Left hindlimb (tissue), 1 donor: ENCODE data around the gene HBD.
"Not testable (repeated sequence)": the region's sequence is repeated elsewhere in the genome, so short reads cannot be mapped to it uniquely, and the experiment has no call there.

Source experiments
- DNase-seq: peaks from one replicate; pipeline ENCODE4 v3.0.0-alpha.2; 2018

HBD gene

GRCh38 chr11:5252919-5253265 lies 18.6 kb upstream of the HBD start:
- no peak for DNase-seq

- no peak for DNase-seq
Observed at GRCh38 chr11:5252192-5252918, 18.1 kb upstream of the HBD start.

GRCh38 chr11:5251746-5252145 lies 17.5 kb upstream of the HBD start:
- DNase-seq, result no peak

GRCh38 chr11:5250543-5251204 lies 16.4 kb upstream of the HBD start:
- DNase-seq, result no peak

- not testable (repeated sequence) for DNase-seq
Observed at GRCh38 chr11:5249807-5250396, 15.6 kb upstream of the HBD start, which contains the start of gene HBG1. Gene HBG1, minus strand, starts transcription at chr11:5249857. Its CDS starts 53 bp downstream, at chr11:5249804.

- not testable (repeated sequence) for DNase-seq
Observed at GRCh38 chr11:5248498-5248897, 14.2 kb upstream of the HBD start.

GRCh38 chr11:5247472-5248192 lies 13.3 kb upstream of the HBD start:
- DNase-seq, result no peak

- no peak for DNase-seq
Observed at GRCh38 chr11:5246772-5247471, 12.6 kb upstream of the HBD start.

- DNase-seq, result no peak
Observed at GRCh38 chr11:5245155-5245554, 10.9 kb upstream of the HBD start.

GRCh38 chr11:5243816-5244180 lies 9.5 kb upstream of the HBD start:
- no peak for DNase-seq

- no peak for DNase-seq
Observed at GRCh38 chr11:5242933-5243815, 8.9 kb upstream of the HBD start.

- no peak for DNase-seq
Observed at GRCh38 chr11:5242208-5242607, 7.9 kb upstream of the HBD start.

GRCh38 chr11:5241458-5241857 lies 7.2 kb upstream of the HBD start:
- DNase-seq, result no peak

- DNase-seq, result no peak
Observed at GRCh38 chr11:5240458-5240857, 6.2 kb upstream of the HBD start.

- no peak for DNase-seq
Observed at GRCh38 chr11:5240056-5240455, 5.8 kb upstream of the HBD start.

GRCh38 chr11:5239046-5239445 lies 4.8 kb upstream of the HBD start:
- DNase-seq, result no peak

GRCh38 chr11:5238486-5238885 lies 4.2 kb upstream of the HBD start:
- no peak for DNase-seq

GRCh38 chr11:5237420-5237819 lies 3.1 kb upstream of the HBD start:
- DNase-seq, result no peak

- no peak for DNase-seq
Observed at GRCh38 chr11:5235364-5236095, 1.2 kb upstream of the HBD start.

- DNase-seq, result no peak
Observed at GRCh38 chr11:5233307-5233706, 976 bp downstream of the HBD start.

GRCh38 chr11:5232821-5233220 lies 1.5 kb downstream of the HBD start:
- no peak for DNase-seq
